Left forelimb (tissue), 1 donor: ENCODE results near the gene ETV6.
"Not testable (repeated sequence)": the region's sequence is repeated elsewhere in the genome, so short reads cannot be mapped to it uniquely, and the experiment has no call there.

ENCODE experiments used
- DNase-seq: peaks from one replicate; pipeline ENCODE4 v3.0.0-alpha.2; 2018; ENCODE audit warnings: low spot score

The ETV6 gene

GRCh38 chr12:11669348-11669747 lies 19.9 kb downstream of the ETV6 start:
- no peak for DNase-seq

GRCh38 chr12:11672256-11673191 lies 23.1 kb downstream of the ETV6 start:
- no peak for DNase-seq

- no peak for DNase-seq
Observed at GRCh38 chr12:11673666-11674461, 24.4 kb downstream of the ETV6 start.

DNA sequence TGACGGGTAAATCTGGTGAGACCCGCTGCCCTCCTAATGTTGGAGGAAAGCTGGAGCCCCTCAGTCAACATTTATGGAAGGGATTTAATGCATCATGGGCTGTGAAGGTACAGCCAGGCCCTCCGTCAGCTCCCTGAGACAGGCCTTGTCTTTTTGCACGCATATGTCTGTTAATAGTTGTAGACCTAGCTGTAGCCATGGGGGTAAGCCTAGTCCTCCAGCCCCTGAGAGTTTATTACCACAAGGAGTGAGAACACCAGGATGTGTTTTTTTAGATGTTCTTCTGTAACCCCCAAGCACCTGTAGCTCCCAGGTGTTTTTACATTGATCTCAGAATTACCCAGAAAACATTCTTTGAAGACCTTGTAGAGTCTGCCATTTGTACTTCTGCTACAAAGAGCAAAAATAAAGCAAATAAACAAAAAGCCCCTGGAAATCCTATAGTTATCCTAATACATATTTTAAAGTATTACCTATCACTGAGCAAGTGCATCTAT lies 25.5 kb downstream of the ETV6 start:
- DNase-seq: no peak

DNA sequence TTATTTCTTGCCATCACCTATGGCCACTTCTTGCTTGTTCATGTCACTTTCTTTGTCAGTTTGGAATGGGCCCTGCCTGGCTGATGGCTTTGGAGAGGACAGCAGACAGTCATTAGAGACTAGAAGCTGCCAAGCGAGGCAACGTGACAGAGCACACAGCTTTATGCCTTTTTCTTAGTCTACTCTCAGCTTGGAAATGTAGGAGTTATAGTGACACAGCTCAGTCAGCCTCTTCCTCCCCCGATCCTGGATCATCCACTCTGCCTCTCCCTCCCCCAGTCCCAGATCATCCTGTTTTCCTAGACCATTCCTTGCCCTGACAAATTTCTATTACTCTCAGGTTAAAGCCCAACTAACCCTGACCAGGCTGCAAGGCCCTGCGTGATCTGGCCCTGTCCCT lies 26.6 kb downstream of the ETV6 start:
- DNase-seq: no peak

GRCh38 chr12:11677093-11677492 lies 27.6 kb downstream of the ETV6 start:
- DNase-seq: no peak

DNA sequence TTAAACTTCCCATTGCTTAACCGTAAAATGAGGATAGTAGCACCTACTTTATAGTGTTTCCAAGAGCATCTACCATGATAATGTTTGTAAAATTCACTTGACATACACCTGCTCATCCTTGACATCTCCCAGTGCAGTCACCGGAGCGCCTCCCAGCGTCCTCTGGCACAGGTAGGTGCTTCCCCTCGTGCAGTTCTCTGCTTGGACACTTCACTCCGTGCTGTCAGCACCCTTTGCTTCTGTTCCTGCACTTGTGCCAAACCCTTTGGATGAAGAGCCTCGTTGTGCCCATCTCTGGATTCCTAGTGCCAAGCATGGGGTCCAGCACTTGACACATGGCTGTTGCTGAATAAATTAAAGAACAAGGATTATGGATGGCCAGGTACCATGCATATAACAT lies 28.3 kb downstream of the ETV6 start:
- DNase-seq: no peak

GRCh38 chr12:11678781-11679180 lies 29.3 kb downstream of the ETV6 start:
- no peak for DNase-seq

DNA sequence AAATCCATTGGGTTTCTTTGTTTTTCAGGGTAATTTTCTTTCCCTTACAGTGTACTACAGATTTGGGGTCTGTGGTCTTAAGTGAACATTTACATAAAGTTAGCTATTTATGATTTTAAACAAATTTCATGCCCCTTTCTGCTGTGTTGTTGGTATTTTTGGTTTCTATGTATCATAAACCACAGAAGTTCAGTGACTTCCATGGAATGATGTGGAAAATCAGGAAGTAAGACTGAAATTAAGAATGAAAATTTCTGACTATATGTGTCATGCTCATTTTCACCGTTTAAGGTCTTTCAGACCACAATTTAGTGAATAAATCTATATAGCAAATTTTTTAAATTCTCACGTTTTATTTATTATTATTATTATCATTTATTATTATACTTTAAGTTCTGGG lies 31.7 kb downstream of the ETV6 start:
- DNase-seq: no peak

DNA sequence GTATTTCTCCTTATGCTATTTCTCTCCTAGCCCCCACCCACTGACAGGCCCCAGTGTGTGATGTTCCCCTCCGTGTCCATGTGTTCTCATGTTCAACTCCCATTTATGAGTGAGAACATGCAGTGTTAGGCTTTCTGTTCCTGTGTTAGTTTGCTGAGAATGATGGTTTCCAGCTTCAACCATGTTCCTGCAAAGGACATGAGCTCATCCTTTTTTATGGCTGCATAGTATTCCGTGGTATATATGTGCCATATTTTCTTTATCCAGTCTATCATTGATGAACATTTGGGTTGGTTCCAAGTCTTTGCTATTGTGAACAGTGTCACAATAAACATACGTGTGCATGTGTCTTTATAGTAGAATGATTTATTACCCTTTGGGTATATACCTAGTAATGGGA lies 32.2 kb downstream of the ETV6 start:
- not testable (repeated sequence) for DNase-seq

DNA sequence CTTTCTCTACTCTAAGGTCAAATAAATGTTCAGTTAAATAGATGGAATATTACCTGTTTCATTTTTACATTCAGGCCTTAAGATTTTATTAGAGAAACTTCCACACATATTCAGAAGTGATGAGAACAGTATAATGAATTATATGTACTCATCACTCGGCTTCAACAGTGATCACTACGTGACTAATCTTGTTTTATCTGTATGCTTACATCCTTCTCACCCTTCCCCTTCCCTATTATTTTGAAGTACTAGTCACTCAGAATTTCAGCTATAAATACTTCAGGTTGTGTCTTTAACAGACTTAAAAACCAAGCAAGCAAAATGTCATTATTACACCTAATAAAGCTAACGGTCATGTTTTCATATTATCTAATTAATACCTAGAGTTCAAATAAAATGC lies 34.9 kb downstream of the ETV6 start:
- no peak for DNase-seq

DNA sequence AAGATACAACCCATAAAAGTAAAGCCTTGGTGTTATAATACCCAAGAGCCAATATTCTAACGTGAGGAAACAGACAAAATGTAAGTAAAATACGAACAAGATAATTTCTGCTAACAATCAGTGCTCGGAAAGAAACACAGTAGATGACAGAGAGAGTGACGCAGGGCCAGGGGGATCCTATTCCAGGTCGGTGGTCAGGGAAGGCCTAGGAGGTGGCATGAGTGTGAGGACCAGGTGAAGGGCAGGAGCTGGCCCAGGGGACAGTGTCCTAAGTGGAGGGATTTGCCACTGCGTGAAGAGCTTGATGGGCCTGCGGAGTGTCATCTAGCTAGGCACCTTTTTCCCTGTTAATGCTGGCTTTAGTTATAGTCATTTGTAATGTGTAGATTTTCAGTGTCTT lies 35.3 kb downstream of the ETV6 start:
- DNase-seq: no peak

DNA sequence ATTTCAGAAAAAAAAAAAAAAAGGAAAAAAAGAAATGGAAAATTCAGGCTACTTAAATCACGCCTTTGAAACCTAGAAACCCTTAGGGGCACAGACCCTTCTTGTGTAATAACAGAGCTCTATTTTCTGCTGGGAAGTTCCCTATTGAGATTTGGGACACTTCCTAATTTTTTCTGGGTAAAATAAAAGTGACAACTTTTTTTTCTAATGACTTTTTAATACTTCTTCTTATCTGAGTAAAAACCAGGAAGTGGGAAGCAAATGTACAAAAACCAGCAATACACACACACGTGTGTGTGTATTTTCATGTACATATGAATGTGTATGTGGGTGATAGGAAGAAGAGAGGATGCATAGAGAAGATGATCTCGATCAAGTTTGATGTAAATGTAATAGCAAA lies 35.8 kb downstream of the ETV6 start:
- no peak for DNase-seq

DNA sequence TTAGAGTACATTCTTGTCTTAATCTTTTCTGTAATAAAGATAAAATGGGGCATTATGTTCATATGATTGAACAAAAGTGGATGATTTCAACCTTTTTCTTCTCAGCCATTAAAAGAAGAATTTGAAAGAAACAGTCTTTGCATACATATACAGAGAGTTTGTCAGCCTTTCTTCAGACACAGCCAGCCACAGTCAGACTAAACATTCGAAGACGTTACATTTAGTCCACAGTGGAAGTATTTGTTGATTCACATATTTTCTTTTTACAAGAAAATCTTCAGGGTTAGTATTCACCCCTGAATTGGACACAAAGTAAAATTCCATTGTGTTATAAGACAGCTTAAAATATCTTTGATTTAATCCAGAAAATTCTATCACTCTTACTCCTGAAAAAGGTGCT lies 36.2 kb downstream of the ETV6 start:
- DNase-seq: no peak

GRCh38 chr12:11686120-11686519 lies 36.6 kb downstream of the ETV6 start:
- DNase-seq: no peak

GRCh38 chr12:11687528-11687927 lies 38.1 kb downstream of the ETV6 start:
- no peak for DNase-seq

DNA sequence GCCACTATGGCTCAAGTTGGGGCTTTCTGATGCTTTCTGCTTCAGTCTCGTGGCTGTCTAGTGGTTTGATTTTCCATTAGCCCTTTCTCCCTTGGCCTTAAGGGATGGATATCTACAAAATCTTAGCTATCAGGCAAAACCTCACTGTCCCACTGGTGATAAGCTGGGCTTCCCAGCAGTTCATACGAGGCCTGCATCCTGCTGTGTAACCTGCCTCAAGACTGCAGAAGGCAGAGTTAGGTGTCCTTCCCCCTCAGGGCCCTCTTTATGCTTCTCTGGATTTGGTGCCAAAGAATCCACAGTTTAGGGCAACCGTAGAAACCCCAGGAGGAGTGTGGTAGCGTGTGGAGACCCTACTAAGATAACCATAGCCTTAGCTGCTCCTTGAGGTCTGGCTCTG lies 38.9 kb downstream of the ETV6 start:
- no peak for DNase-seq

DNA sequence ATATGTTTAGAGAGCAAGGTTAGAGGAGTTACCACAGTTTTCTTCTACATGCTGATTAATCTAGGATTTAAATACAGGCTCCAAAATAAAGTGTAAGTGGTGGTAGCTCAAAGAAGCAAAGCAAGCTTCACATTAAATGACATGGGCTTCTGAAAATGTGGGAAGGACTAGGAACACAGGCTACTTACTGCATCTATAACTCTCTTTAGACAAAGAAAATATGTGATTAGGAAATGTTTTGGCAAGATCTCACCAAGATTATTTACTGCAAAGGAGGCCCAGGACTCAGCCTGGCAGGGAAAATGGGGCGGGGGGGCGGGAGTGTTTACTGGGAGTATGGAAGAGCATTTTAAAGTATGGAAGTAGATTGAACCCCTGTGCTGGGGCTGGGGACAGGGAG lies 39.4 kb downstream of the ETV6 start:
- no peak for DNase-seq

DNA sequence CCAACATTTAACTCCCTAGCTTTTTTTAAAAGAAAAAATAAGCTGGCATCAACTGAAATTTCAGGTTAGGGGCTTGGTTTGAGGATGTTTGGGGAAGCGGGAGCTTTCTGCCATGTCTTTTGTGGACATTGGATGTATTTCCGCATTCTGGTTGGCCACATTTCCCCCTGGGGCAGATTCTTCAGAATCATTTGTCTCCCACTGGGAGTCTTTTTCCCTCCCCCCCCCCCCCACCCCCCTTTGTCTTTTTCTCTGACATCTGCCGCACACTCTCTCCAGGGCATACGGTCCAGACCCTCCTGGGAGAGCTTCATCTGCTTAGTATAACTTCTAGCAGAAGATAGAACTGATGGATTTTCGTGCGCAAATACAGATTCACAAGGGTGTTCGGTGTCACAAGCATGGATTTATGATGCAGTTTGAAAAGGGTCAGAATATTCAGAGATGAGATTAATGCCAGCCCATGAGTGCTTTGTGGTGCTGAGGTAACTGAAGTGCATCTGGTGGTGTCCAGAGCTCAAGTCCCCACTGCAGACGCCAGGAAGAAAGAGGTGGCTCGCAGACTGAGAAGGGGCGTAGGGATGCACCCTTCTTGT lies 40.2 kb downstream of the ETV6 start:
- no peak for DNase-seq

DNA sequence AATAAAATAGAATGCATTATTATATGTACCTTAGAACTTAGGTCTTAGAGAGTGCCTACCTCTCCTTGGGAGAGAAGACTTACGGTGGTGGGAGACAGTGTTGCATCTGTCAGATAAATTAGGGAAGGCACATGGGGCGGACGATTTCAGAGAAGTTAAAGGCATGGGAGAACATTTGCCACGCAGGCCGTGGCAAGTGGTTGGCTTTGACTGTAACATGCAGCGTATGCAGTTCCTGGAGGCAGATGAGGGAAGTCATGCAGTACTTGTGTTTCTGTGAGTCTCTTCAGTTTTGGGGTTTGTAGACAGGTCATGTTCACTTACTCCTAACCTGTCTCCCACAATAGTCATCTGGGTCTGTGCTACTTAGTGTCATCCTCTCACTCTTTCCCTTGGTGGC lies 43.6 kb downstream of the ETV6 start:
- no peak for DNase-seq

DNA sequence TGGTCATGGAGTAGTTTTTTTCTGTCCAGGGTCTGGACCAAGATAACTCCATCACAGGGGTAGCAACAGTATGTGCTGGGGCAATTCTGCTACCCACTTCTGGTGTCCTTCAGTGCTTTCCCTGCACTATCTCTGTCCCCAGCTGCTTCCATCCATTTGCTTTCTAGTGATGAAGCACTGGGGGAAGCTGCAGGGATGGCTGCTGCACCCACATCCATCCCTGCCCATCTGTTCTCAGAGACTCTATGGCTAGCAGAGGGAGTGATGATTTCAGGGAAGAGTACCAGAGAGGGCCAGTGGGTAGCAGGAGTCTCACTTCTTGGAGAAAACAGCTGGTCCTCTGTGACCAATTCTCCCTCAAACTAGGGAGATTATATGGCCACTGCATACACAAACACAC lies 44.1 kb downstream of the ETV6 start:
- no peak for DNase-seq

DNA sequence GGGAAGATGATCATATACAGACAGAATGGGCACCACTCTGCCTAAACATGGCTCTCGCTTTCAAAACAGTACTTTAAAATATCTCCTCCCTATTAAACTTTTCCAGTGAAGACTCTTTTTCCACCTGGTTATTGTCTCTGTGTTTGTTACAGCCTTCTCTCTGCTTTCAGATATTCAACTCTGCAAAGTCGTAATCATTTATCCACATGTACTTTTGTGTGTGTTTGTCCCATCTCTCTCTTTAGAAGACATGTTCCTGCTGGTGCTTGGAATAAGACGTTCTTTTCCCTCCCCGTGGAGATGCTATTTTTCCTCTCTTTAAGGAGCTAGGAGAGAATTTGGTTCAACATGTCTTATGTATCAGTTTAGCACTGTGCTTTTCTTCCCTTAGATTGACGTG lies 45.1 kb downstream of the ETV6 start:
- DNase-seq: no peak

DNA sequence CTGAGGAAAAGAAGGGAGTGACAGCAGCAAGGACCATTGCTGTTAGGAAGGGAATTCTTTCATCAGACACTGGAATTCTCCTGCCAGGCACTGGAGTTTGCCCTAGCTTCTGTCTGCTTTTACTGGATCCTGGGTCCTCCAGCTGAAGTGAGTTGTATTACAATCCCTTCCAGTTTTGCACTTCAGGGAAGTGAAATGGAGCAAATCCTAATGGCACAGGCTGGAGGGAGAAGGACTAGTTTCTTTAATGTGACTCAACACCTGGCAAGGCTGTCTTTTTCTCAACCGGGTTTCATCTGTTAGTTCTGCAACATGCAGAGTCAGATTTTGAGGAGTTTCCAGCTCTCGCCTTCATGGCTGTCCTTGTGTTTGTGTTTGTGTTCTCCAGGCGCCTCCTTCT lies 45.8 kb downstream of the ETV6 start:
- DNase-seq: no peak
